Ammon's horn (tissue), 1 donor: Measurements from ENCODE around the gene CYYR1.

ENCODE experiments used
- DNase-seq: peaks from one replicate; pipeline ENCODE4 v3.0.0-alpha.2; 2016; ENCODE audit warnings: low spot score

Gene CYYR1

GRCh38 chr21:26433386-26433785 lies 139.7 kb downstream of the CYYR1 start:
- DNase-seq, result no peak

- no peak for DNase-seq
Observed at GRCh38 chr21:26432410-26432809, 140.7 kb downstream of the CYYR1 start.

- no peak for DNase-seq
Observed at GRCh38 chr21:26425576-26425975, 147.5 kb downstream of the CYYR1 start.

GRCh38 chr21:26423511-26423910 lies 149.6 kb downstream of the CYYR1 start:
- DNase-seq, result no peak

- DNase-seq, result no peak
Observed at GRCh38 chr21:26422706-26423105, 150.4 kb downstream of the CYYR1 start.

- no peak for DNase-seq
Observed at GRCh38 chr21:26422138-26422537, 150.9 kb downstream of the CYYR1 start.

GRCh38 chr21:26421724-26422123 lies 151.4 kb downstream of the CYYR1 start:
- no peak for DNase-seq
